ENCODE data around the gene RFX5.

The RFX5 gene

GRCh38 chr1:151369302-151369610, 22.2 kb upstream of the RFX5 start:
- in situ Hi-C loops (cut with MboI; ENCODE audit: low sequenced_read_pairs, unreplicated experiment) = no loop called here
- TF ChIP-seq CTCF (IDR thresholded peaks at IDR 0.05; ENCODE audit: borderline replicate concordance, control extremely low read depth, extremely low read depth, insufficient read depth, missing control alignments) = no peak
- DNase-seq (ENCODE audit: low spot score) = no peak

- DNase-seq (ENCODE audit: low spot score) = no peak
- in situ Hi-C loops (cut with MboI; ENCODE audit: low sequenced_read_pairs, unreplicated experiment) = no loop called here
- TF ChIP-seq CTCF (IDR thresholded peaks at IDR 0.05; ENCODE audit: borderline replicate concordance, control extremely low read depth, extremely low read depth, insufficient read depth, missing control alignments) = no peak
Measured at GRCh38 chr1:151368393-151369301, 21.6 kb upstream of the RFX5 start.

- in situ Hi-C loops (cut with MboI; ENCODE audit: low sequenced_read_pairs, unreplicated experiment) = no loop called here
- no peak for DNase-seq (ENCODE audit: low spot score)
- no peak for TF ChIP-seq CTCF (IDR thresholded peaks at IDR 0.05; ENCODE audit: borderline replicate concordance, control extremely low read depth, extremely low read depth, insufficient read depth, missing control alignments)
Measured at GRCh38 chr1:151367658-151368392, 20.8 kb upstream of the RFX5 start.

- in situ Hi-C loops (cut with MboI; ENCODE audit: low sequenced_read_pairs, unreplicated experiment) = no loop called here
Measured at GRCh38 chr1:151364996-151365395, 17.9 kb upstream of the RFX5 start.

GRCh38 chr1:151362308-151363155, 15.5 kb upstream of the RFX5 start:
- no peak for DNase-seq (ENCODE audit: low spot score)
- TF ChIP-seq CTCF (IDR thresholded peaks at IDR 0.05; ENCODE audit: borderline replicate concordance, control extremely low read depth, extremely low read depth, insufficient read depth, missing control alignments) = no peak
- in situ Hi-C loops (cut with MboI; ENCODE audit: low sequenced_read_pairs, unreplicated experiment) = no loop called here

More at GRCh38 chr1:151364996-151365395, 17.9 kb upstream of the RFX5 start:
- no peak for DNase-seq (ENCODE audit: low spot score)
- TF ChIP-seq CTCF (IDR thresholded peaks at IDR 0.05; ENCODE audit: borderline replicate concordance, control extremely low read depth, extremely low read depth, insufficient read depth, missing control alignments) = no peak

GRCh38 chr1:151361883-151362282, 14.8 kb upstream of the RFX5 start:
- in situ Hi-C loops (cut with MboI; ENCODE audit: low sequenced_read_pairs, unreplicated experiment) = no loop called here
- DNase-seq (ENCODE audit: low spot score) = no peak
- TF ChIP-seq CTCF (IDR thresholded peaks at IDR 0.05; ENCODE audit: borderline replicate concordance, control extremely low read depth, extremely low read depth, insufficient read depth, missing control alignments) = no peak

Measured in GM13976 (cell line).